GM19043 (cell line): ENCODE measurements around the gene TPH2.

ENCODE experiments used
- ATAC-seq: cut with Tn5 transposase; IDR thresholded peaks from one replicate; pipeline ENCODE4 v1.9.1; 2021; ENCODE audit warnings: low read depth; ENCODE audit not compliant: unreplicated experiment

Gene TPH2

GRCh38 chr12:71938728-71939385 lies at the start of gene TPH2:
Gene TPH2 (plus strand): TSS chr12:71938845. CDS start chr12:71938987, 142 bp downstream.
- peak; percentile 55 for ATAC-seq

DNA sequence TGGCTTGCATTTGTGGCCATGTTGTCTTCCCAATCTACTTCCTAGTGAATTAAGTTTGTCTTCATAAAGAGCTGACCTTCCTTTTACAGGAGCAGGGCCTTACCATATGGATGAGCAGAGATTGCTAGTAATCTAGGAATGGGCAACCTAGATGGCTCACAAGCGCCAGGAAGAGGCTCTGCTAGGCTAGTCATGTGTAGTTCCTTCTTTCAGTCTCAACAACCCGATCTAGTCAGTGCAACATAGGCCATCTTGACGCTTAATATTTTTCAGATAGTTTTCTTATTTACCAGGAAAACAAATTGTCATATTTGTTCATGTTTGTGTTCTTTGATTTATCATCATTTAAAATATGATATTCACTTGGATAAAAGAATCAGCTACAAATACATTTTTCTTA lies 48.2 kb upstream of the TPH2 start:
- ATAC-seq: no peak

DNA sequence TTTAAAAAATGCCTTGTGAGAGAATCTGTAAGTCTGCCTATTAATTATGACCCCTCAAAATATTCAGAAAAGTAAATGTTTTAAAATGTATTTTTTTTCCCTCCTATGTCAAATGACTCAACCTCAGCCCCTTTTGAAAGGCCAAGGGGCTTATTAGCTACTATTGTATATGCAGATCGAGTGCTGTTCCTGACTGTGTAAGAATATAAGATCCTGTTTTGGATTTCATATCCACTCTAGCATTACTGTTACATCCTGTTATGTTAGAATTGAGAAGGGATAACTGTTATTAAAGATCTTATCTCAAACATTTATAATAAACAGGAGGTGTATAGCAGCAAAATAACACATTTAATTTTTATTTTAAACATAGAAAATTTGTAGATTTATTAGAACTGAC lies 46.6 kb upstream of the TPH2 start:
- ATAC-seq: no peak

- ATAC-seq: no peak
Observed at GRCh38 chr12:71896205-71896882, 42.3 kb upstream of the TPH2 start.

DNA sequence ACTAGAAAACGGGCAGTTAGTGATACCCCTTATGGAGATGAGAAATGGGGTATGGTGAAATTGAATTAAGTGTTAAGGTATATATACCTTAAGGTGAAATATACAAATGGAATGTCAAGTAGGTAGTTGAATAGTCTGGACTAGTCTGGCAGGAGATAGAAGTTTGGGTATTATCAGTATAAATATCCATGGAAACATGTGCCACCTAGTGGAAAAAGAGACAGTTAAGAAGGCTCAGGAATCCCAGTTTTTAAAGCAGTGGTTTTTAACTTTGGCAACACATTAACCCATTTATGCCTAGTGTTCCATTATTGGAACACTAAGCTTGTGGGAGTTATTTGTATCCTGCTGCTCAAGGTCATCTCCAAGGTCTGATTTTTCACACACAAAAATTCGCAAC lies 38.6 kb upstream of the TPH2 start:
- no peak for ATAC-seq

- no peak for ATAC-seq
Observed at GRCh38 chr12:71904629-71905028, 34.0 kb upstream of the TPH2 start.

DNA sequence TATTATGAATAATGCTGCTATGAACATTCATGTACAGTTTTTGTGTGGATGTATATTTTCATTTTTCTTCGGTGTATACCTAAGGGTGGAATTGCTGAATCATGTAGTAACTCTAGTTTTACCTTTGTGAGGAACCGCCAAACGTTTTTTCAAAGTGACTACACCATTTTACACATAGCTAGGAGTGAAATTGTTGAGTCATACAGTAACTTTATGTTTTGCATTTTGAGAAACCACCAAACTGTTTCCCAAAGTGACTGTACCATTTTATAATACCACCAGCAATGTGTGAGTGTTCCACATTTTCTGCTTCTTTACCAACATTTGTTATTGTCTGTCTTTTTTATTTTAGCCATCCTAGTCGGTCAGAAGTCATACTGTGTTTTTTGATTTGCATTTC lies 3.1 kb upstream of the TPH2 start:
- ATAC-seq: peak; percentile 79

GRCh38 chr12:71940068-71940467 lies 1.4 kb downstream of the TPH2 start:
- no peak for ATAC-seq

- ATAC-seq: no peak
Observed at GRCh38 chr12:71941174-71941573, 2.5 kb downstream of the TPH2 start.

DNA sequence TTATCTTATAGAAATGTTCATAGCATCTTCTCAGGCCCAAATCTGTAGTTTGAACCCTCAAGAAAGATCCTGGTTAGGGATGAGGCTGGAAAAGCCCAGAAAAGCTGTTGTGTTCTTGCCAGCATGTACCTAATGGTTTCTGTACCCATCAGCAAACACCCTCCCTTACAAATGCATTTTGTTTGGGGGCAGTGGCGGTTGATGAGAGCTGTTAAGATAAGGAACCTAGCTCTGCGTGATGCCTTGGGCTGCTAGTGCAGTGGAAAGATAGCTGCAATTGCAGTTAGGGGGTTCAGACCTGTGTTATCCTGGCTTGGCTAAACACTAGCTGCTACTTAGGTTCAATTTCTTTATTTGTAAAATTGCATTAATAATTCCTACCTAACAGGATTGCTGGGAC lies 3.6 kb downstream of the TPH2 start:
- ATAC-seq: no peak

- ATAC-seq: no peak
Observed at GRCh38 chr12:71942703-71943102, 4.1 kb downstream of the TPH2 start.

DNA sequence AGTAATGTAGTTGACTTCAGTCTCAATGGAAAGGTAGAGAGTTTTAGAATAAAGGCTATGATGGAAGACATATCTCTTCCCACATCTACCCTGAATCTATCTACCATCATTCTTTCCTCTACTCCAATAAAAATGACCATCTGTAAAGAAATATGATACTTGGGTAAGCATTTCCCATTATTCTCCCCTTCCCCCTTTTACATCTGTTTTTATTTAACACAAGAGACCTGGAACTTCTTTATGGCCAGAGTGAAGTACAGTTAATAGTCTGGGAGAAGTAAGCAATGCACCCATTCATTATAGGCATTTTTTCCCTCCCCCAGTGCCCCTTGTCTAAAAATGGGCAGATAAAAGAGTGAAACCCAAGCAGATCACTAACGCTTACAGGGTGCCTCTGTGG lies 6.5 kb downstream of the TPH2 start:
- ATAC-seq: no peak

DNA sequence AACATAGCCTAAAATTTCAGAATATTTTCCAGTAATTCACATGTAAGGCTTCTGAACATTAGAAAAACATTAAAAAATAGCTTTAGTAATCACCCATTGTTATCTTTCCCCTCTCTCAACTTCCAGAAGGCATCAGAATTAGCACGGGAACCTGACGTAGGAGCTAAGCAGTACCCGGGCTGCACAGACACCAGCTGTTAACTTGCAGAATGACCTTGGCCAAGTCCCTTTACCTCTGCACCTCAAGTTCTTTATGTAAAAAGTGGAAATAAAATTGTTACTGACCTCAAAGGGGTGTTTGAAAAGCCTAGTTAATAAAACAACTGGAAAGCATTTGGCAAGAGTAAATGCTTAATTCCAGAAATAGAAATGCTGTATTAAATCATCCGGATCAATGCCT lies 7.2 kb downstream of the TPH2 start:
- no peak for ATAC-seq

GRCh38 chr12:71947645-71948105 lies 9.0 kb downstream of the TPH2 start:
- no peak for ATAC-seq

DNA sequence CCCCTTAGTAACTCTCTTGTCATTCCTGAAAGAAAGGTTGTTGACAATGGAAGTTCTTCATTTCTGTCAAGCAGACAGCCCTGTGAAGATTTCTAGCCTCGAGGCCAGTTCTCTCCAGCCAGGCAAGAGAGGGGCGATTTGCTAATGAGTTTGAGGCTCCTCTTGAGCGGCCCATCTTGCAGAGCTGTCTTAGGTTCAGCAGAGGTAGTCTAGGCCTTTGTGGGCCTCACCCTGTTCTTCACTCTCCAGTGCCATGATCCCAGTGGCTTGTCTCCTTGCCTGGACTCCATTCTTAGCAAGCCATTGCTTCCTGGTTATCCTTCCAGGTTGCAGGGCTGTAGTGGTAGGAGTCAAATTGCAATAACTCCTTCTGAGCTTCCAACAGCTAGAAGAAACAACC lies 9.7 kb downstream of the TPH2 start:
- ATAC-seq: no peak

DNA sequence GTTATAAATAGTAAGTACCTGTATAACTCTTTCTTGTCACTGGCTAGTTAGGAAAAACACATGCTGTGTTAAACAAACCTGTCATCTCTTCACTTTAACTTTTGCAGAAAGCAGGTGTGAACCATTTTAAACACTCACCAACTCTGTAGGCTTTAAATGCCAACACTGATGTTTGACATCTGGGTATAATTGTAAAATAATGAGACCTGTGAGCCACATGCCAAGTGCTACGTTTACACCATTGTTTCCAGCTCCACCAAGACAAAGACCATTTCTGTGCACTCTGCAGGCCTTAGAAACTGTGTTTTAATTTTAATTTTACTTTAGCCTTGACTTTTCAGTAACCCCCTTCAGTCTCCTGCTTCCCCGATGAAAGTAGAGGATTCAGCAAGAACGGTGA lies 11.0 kb downstream of the TPH2 start:
- ATAC-seq: no peak

DNA sequence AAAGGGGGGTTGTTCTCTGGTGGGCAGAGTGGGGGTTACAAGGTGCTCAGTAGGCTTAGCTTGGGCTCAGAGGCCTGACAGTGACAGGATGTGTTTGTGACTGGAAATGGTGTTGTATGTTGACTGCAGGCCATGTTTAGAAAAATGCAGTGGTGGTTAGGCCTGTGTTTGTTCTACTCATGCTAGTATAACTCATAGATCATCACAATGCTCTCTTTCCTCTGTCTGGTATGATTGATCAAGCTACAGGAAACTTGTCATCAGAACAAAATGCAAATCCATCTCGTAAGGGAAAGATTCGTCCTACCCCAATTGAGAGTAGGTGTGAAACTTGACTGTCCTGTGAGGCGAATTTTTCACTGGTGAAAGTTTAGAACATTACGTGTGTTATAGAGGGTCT lies 11.8 kb downstream of the TPH2 start:
- ATAC-seq: no peak

- no peak for ATAC-seq
Observed at GRCh38 chr12:71950819-71951218, 12.2 kb downstream of the TPH2 start.

- ATAC-seq: no peak
Observed at GRCh38 chr12:71954083-71954778, 15.6 kb downstream of the TPH2 start.

GRCh38 chr12:71954861-71955260 lies 16.2 kb downstream of the TPH2 start:
- no peak for ATAC-seq

DNA sequence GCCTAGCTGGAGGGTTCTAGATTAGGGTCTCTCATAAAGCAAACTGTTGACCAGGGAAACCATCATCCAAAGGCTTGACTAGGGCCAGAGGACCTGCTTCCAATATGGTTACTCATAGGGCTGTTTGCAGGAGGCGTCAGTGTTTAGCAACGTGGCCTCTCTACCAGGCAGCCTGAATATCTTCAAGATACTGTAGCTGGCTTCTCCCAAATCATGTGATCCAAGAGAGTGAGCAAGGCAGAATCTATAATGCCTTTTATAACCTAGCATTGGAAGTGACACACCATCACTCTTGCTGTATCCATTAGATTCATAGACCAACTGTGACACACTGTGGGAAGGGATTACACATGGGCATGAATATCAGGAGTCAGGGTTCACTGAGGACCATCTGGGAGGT lies 17.3 kb downstream of the TPH2 start:
- ATAC-seq: no peak

GRCh38 chr12:71958056-71958455 lies 19.4 kb downstream of the TPH2 start:
- ATAC-seq: no peak
